K562 (cell line): ENCODE measurements around the gene CORO2A. TPM values are rescaled to one million over a fixed set of nuclear protein-coding genes. Genes with fewer than 3 reads are reported as not detected.

Experiments used
- ATAC-seq: fragments of 200-7000 bp; cut with Tn5 transposase; 3 replicates; pipeline ENCODE4 v1.9.1; 2020; ENCODE audit warnings: moderate library complexity
- BruUV-seq: library from RNA; stranded (reverse); fragments of 400-500 nt; replicated peaks from 2 replicates; lab custom pipeline; 2021; lab: Mats Ljungman, UMichigan
- CTCF ChIA-PET: fragments of 300-600 bp; formaldehyde crosslinking; extraction: SDS; loops from one replicate; lab custom pipeline; 2021; ENCODE audit warnings: low intra/inter-chr PET ratio; lab: Yijun Ruan, JAX
- POLR2A ChIA-PET: fragments of 300-600, 350-650 bp; sonication (Branson Sonifier 250); formaldehyde crosslinking; extraction: SDS; loops from one replicate; lab custom pipeline; 2021; ENCODE audit warnings: antibody characterized with exemption, inconsistent platforms; lab: Yijun Ruan, JAX
- DNase-seq, 4 experiments: peaks; one replicate each; pipeline versions ENCODE4 v3.0.0 to v3.0.0-alpha.2; 2011 to 2018; ENCODE audit warnings: low spot score in 3 of 4, mixed read lengths in 3 of 4; ENCODE audit errors: extremely low read depth in 1 of 4
- FAIRE-seq: peaks from 2 replicates; lab custom pipeline; 2011; peaks lifted over from hg19 to GRCh38; lab: Jason Lieb, UNC
- H2AFZ ChIP-seq: 2 replicates; pipeline ENCODE4 v1.6.0; 2011; ENCODE audit warnings: low read depth, low read length, control low read depth, inconsistent platforms
- H3K27ac ChIP-seq: fragments of 200-600 bp; 3 replicates; pipeline ENCODE4 v1.8.0; 2011; ENCODE audit warnings: low read depth, mild to moderate bottlenecking, control low read depth, inconsistent platforms, low read length, moderate library complexity, mixed read lengths; ENCODE audit errors: extremely low read depth
- H3K27me3 ChIP-seq, 2 experiments: fragments of 300-600 bp in 1 of 2; 2 replicates in 1 of 2; 3 replicates in 1 of 2; pipeline versions ENCODE4 v1.6.0 to v1.8.0; 2011; ENCODE audit warnings: inconsistent platforms in 2 of 2, low read length in 2 of 2, mild to moderate bottlenecking in 1 of 2, mixed read lengths in 1 of 2, moderate library complexity in 1 of 2; ENCODE audit not compliant: control insufficient read depth in 2 of 2, insufficient read depth in 2 of 2
- H3K36me3 ChIP-seq: fragments of 300-600 bp; 3 replicates; pipeline ENCODE4 v1.8.0; 2011; ENCODE audit warnings: mild to moderate bottlenecking, low read length, inconsistent platforms; ENCODE audit not compliant: control insufficient read depth, insufficient read depth
- H3K4me1 ChIP-seq, 2 experiments: fragments of 200-600 bp in 1 of 2; replicated peaks in 1 of 2; 2 replicates in 1 of 2; 3 replicates in 1 of 2; pipeline versions ENCODE4 v1.5.1 to v1.8.0; 2011; ENCODE audit warnings: inconsistent platforms in 2 of 2, low read length in 2 of 2, mild to moderate bottlenecking in 1 of 2, mixed read lengths in 1 of 2, moderate library complexity in 1 of 2; ENCODE audit not compliant: control insufficient read depth in 2 of 2, insufficient read depth in 2 of 2
- H3K4me2 ChIP-seq: 2 replicates; pipeline ENCODE4 v1.6.1; 2011; ENCODE audit warnings: low read length, control low read depth, inconsistent platforms, mixed read lengths; ENCODE audit not compliant: insufficient read depth
- H3K4me3 ChIP-seq: fragments of 200-600 bp; sonication (generic), shearing (Covaris generic); 2 replicates; pipeline ENCODE4 v1.5.1; 2016; ENCODE audit warnings: control low read depth, inconsistent platforms
- H3K79me2 ChIP-seq: fragments of 200-600 bp; 3 replicates; pipeline ENCODE4 v1.8.0; 2011; ENCODE audit warnings: low read length, inconsistent platforms; ENCODE audit not compliant: control insufficient read depth, insufficient read depth
- H3K9ac ChIP-seq, 2 experiments: 2 replicates each; pipeline versions ENCODE4 v1.6.0 to v1.6.1; 2011; ENCODE audit warnings: low read depth in 2 of 2, low read length in 2 of 2, control low read depth in 1 of 2, inconsistent platforms in 1 of 2, mild to moderate bottlenecking in 1 of 2, mixed read lengths in 1 of 2; ENCODE audit not compliant: insufficient read depth in 1 of 2
- H3K9me1 ChIP-seq: one replicate; pipeline ENCODE4 v1.6.0; 2011; ENCODE audit warnings: inconsistent platforms, mild to moderate bottlenecking, low read length, moderate library complexity; ENCODE audit not compliant: control insufficient read depth, insufficient read depth
- H3K9me3 ChIP-seq: replicated peaks from 2 replicates; pipeline ENCODE4 v1.5.1; 2011; ENCODE audit warnings: low read depth, low read length, inconsistent platforms; ENCODE audit not compliant: control insufficient read depth, insufficient read depth
- H4K20me1 ChIP-seq: replicated peaks from 2 replicates; pipeline ENCODE4 v1.6.1; 2011; ENCODE audit warnings: low read length, inconsistent platforms, mixed read lengths; ENCODE audit not compliant: control insufficient read depth, insufficient read depth
- ATF3 ChIP-seq, 2 experiments: fragments of 450-650 bp in 1 of 2; sonication (generic) in 1 of 2; formaldehyde crosslinking in 1 of 2; IDR thresholded peaks in 1 of 2; conservative IDR thresholded peaks in 1 of 2; 2 replicates each; pipeline versions ENCODE4 v1.6.1 to v1.8.1; 2016 to 2023; ENCODE audit warnings: mild to moderate bottlenecking in 2 of 2, moderate library complexity in 2 of 2, inconsistent platforms in 1 of 2, missing genetic modification reagents in 1 of 2
- CEBPG ChIP-seq, 3 experiments: fragments of 200-800 bp in 1 of 3; sonication (Bioruptor generic) in 1 of 3; sonication (generic) in 1 of 3; formaldehyde crosslinking in 1 of 3; IDR thresholded peaks in 2 of 3; conservative IDR thresholded peaks in 1 of 3; 2 replicates each; pipeline versions ENCODE4 v1.6.1 to v1.8.0; 2016 to 2022; ENCODE audit warnings: missing compliant biosample characterization in 2 of 3, missing genetic modification characterization in 2 of 3, mild to moderate bottlenecking in 1 of 3, missing genetic modification reagents in 1 of 3
- CHCHD3 ChIP-seq: fragments of 250-450 bp; sonication (Bioruptor Pico); IDR thresholded peaks from 2 replicates; pipeline ENCODE4 v2.1.2; 2022; ENCODE audit warnings: mild to moderate bottlenecking
- KLF16 ChIP-seq: IDR thresholded peaks from 2 replicates; pipeline ENCODE4 v1.6.1; 2016; ENCODE audit warnings: antibody characterized with exemption
- LCOR ChIP-seq: sonication (generic); formaldehyde crosslinking; IDR thresholded peaks from 2 replicates; pipeline ENCODE4 v1.8.0; 2022; ENCODE audit warnings: mild to moderate bottlenecking, missing genetic modification reagents
- NCOR1 ChIP-seq: fragments of 450-650 bp; IDR thresholded peaks from 2 replicates; pipeline ENCODE4 v1.6.1; 2016; ENCODE audit warnings: mild to moderate bottlenecking, moderate library complexity
- PKNOX1 ChIP-seq: fragments of 450-650 bp; IDR thresholded peaks from 2 replicates; pipeline ENCODE4 v1.6.1; 2016
- POLR2A ChIP-seq: fragments of 450-650 bp; conservative IDR thresholded peaks from 2 replicates; pipeline ENCODE4 v1.6.1; 2016
- POLR2AphosphoS2 ChIP-seq: IDR thresholded peaks from 2 replicates; pipeline ENCODE4 v1.6.1; 2012; ENCODE audit warnings: low read length, improper control_type of control experiment
- POLR2B ChIP-seq: fragments of 450-650 bp; IDR thresholded peaks from 2 replicates; pipeline ENCODE4 v1.6.1; 2018; ENCODE audit warnings: low read depth; ENCODE audit not compliant: partially characterized antibody
- TFE3 ChIP-seq: fragments of 450-650 bp; formaldehyde crosslinking; IDR thresholded peaks from 2 replicates; pipeline ENCODE4 v1.4.0; 2020; ENCODE audit warnings: mild to moderate bottlenecking, mixed read lengths
- WGBS: fragments of 100-300 bp; shearing (Covaris generic); methylation state at CpG from one replicate; pipeline ENCODE4 v1.1.6; 2016; ENCODE audit warnings: low coverage, mixed read lengths; ENCODE audit not compliant: insufficient coverage; ENCODE audit errors: missing lambda C conversion rate; 5-methylcytosine and 5-hydroxymethylcytosine counted together
- in situ Hi-C: fragments of 300-500 bp; cut with MboI; formaldehyde crosslinking; loops from 4 replicates; pipeline ENCODE4 v1.15.0; 2018; ENCODE audit warnings: inconsistent platforms, mixed read lengths
- intact Hi-C: fragments of 100-400 bp; cut with micrococcal nuclease; formaldehyde crosslinking; loops from 2 replicates; pipeline ENCODE4 v1.14.2; 2022
- polyA plus RNA-seq, 8 experiments: library from polyadenylated mRNA; depleted of rRNA in 4 of 8; stranded (reverse) in 5 of 8; unstranded in 3 of 8; fragments of >200 nt; fragmentation: Nextera tagmentation in 2 of 8; fragmentation: Illumina TruSeq in 1 of 8; extraction: Ambion mirVana in 2 of 8; extraction: Trizol in 1 of 8; gene quantifications; 2 replicates each; pipeline versions ENCODE4 v1.2.1 to v1.2.3, GENCODE V29; 2011 to 2014; ENCODE audit warnings: inconsistent platforms in 1 of 8, missing spikeins in 1 of 8
- total RNA-seq, 7 experiments: library from RNA; depleted of rRNA in 6 of 7; stranded (reverse); fragments of >200 nt in 6 of 7; fragmentation: Illumina TruSeq in 2 of 7; extraction: Trizol in 2 of 7; gene quantifications; 2 replicates each; pipeline versions ENCODE4 v1.2.1 to v1.2.3, GENCODE V29; 2011 to 2021; ENCODE audit warnings: low replicate concordance in 1 of 7

The CORO2A gene
- total and polyA plus RNA-seq, 9 of the 15 experiments (the other 6 are each of a cell fraction or from before 2014, with no cell fraction given) = 9.5 to 26.6 (median 18.0) TPM

GRCh38 chr9:98083566-98084183 is 108.8 kb downstream of the CORO2A start (continued):
- TF ChIP-seq TFE3 (CRISPR knock-in tag) (no peak), PKNOX1 (no peak), CHCHD3 (CRISPR knock-in tag) (no peak), NCOR1 (peak; percentile 69), KLF16 (peak; percentile 15; the same call in 1 of the 2 replicates), POLR2AphosphoS2 (0 out of 2 replicates have a peak, but pooled peaks have one; percentile 71), POLR2A (no peak; the same call in 1 of the 2 replicates)
- TF ChIP-seq, all 486 proteins: peak for 18

- no peaks in the 10 kb centered on the region for H3K9me1 ChIP-seq
- peaks cover 89% of the 10 kb centered on the region for H3K36me3 ChIP-seq
- H3K4me3 ChIP-seq = no peak overlapping the region
- no peak overlapping the region for H3K9ac ChIP-seq
- H3K4me2 ChIP-seq = no peak overlapping the region
- H3K9me3 ChIP-seq = no peaks in the 10 kb centered on the region
- intact Hi-C loops (no loop called here), in situ Hi-C loops (no loop called here)
- no peak for TF ChIP-seq CEBPG (CRISPR knock-in tag; IDR thresholded peaks at IDR 0.05)
- TF ChIP-seq CEBPG (tag; conservative IDR thresholded peaks at IDR 0.05 in 1 of 2, IDR thresholded peaks at IDR 0.05 in 1 of 2) = peak in 1 of 2 experiments; percentile 26; a peak in 1 of 4 replicates
- TF ChIP-seq ATF3 (IDR thresholded peaks at IDR 0.05) = peak; percentile 61; the same call in 1 of the 2 replicates
- TF ChIP-seq ATF3 (CRISPR knock-in tag; conservative IDR thresholded peaks at IDR 0.05) = no peak
- no peak for TF ChIP-seq LCOR (CRISPR knock-in tag)
- TF ChIP-seq POLR2B = peak; percentile 23
- no peak for DNase-seq
- no peaks in the 10 kb centered on the region for H4K20me1 ChIP-seq
- H2AFZ ChIP-seq = no peak overlapping the region
- no peak overlapping the region for H3K27ac ChIP-seq
- ATAC-seq = peak; percentile 52
- no peak for FAIRE-seq
- BruUV-seq = no TSS peak
- ChIA-PET POLR2A (interaction anchor here (0.7 to 2.5 kb wide), 4 partner anchors 9 to 172 kb away, joined by 3 to 7 read pairs (median 4); partner anchors contain the start of gene TBC1D2), CTCF (no interaction called here)
- H3K27me3 ChIP-seq = no peaks in the 10 kb centered on the region
- peaks cover 7 to 9% of the 10 kb centered on the region in 2 experiments; a peak in 4 of 5 replicates for H3K4me1 ChIP-seq
- 100% methylated on average over 2 of the region's 2 CpGs for WGBS
- H3K79me2 ChIP-seq = no peaks in the 10 kb centered on the region
Measured at GRCh38 chr9:98083061-98083501, 109.4 kb downstream of the CORO2A start.
